CD14-positive monocyte (primary cell): Measurements from ENCODE around the gene UEVLD. TPM values are rescaled to one million over a fixed set of nuclear protein-coding genes. Genes with fewer than 3 reads are reported as not detected.

ENCODE experiments used
- DNase-seq, 3 donors: peaks; one replicate each; pipeline ENCODE4 v3.0.0-alpha.2; 2011 to 2022
- H2AFZ ChIP-seq: 2 replicates; pipeline ENCODE4 v1.6.0; 2012; ENCODE audit warnings: mild to moderate bottlenecking, low read depth, low read length, inconsistent platforms; ENCODE audit not compliant: insufficient read depth, poor library complexity, severe bottlenecking
- H3K27ac ChIP-seq, 2 donors: 1 replicate in 1 of 2; 2 replicates in 1 of 2; pipeline ENCODE4 v1.5.1; 2012 to 2013; ENCODE audit warnings: low read length in 2 of 2, control low read depth in 1 of 2, inconsistent platforms in 1 of 2, low read depth in 1 of 2, mild to moderate bottlenecking in 1 of 2
- H3K27me3 ChIP-seq, 2 donors: one replicate each; pipeline versions ENCODE4 v1.6.0 to v1.6.1; 2011 to 2013; ENCODE audit warnings: low read length in 2 of 2; ENCODE audit not compliant: control insufficient read depth in 2 of 2, insufficient read depth in 2 of 2
- H3K36me3 ChIP-seq, 2 donors: replicated peaks in 1 of 2; 1 replicate in 1 of 2; 2 replicates in 1 of 2; pipeline versions ENCODE4 v1.5.1 to v1.6.1; 2012 to 2013; ENCODE audit warnings: low read length in 2 of 2, control low read depth in 1 of 2, inconsistent platforms in 1 of 2, mild to moderate bottlenecking in 1 of 2; ENCODE audit not compliant: insufficient read depth in 2 of 2, control insufficient read depth in 1 of 2
- H3K4me1 ChIP-seq, 2 donors: 1 replicate in 1 of 2; 2 replicates in 1 of 2; pipeline versions ENCODE4 v1.5.1 to v1.6.1; 2012 to 2013; ENCODE audit warnings: low read length in 2 of 2, control low read depth in 1 of 2, inconsistent platforms in 1 of 2, mild to moderate bottlenecking in 1 of 2, moderate library complexity in 1 of 2; ENCODE audit not compliant: insufficient read depth in 2 of 2, control insufficient read depth in 1 of 2
- H3K4me2 ChIP-seq: replicated peaks from 2 replicates; pipeline ENCODE3; 2012; ENCODE audit warnings: low read length, moderate library complexity, mild to moderate bottlenecking; ENCODE audit not compliant: poor library complexity, severe bottlenecking; ENCODE audit errors: extremely low read depth
- H3K4me3 ChIP-seq, 3 experiments: fragments of 200-600 bp in 1 of 3; sonication (generic) in 1 of 3; replicated peaks in 1 of 3; 1 replicate in 2 of 3; 2 replicates in 1 of 3; pipeline ENCODE4 v1.5.1; 2011 to 2013; ENCODE audit warnings: low read length in 3 of 3, mild to moderate bottlenecking in 3 of 3, control low read depth in 2 of 3, low read depth in 2 of 3, inconsistent platforms in 1 of 3, moderate library complexity in 1 of 3
- H3K79me2 ChIP-seq: 2 replicates; pipeline ENCODE4 v1.6.0; 2012; ENCODE audit warnings: mild to moderate bottlenecking, control low read depth, inconsistent platforms, low read length, moderate library complexity; ENCODE audit not compliant: insufficient read depth
- H3K9ac ChIP-seq: 2 replicates; pipeline ENCODE4 v1.6.0; 2017; ENCODE audit warnings: low read length, mild to moderate bottlenecking; ENCODE audit not compliant: insufficient read depth, poor library complexity, severe bottlenecking
- H3K9me3 ChIP-seq, 2 donors: replicated peaks in 1 of 2; 1 replicate in 1 of 2; 2 replicates in 1 of 2; pipeline versions ENCODE4 v1.5.1 to v1.6.1; 2012 to 2013; ENCODE audit warnings: low read length in 2 of 2, control low read depth in 1 of 2; ENCODE audit not compliant: control insufficient read depth in 1 of 2, insufficient read depth in 1 of 2
- H4K20me1 ChIP-seq: 2 replicates; pipeline ENCODE4 v1.6.0; 2012; ENCODE audit warnings: mild to moderate bottlenecking, low read length, control low read depth, moderate library complexity; ENCODE audit not compliant: insufficient read depth
- H3K27ac Mint-ChIP-seq, 7 donors: one replicate each; pipeline ENCODE4 v1.8.0; 2020; ENCODE audit warnings: mild to moderate bottlenecking in 7 of 7, mixed read lengths in 7 of 7, moderate library complexity in 6 of 7, inconsistent platforms in 2 of 7
- H3K27me3 Mint-ChIP-seq, 3 donors: one replicate each; pipeline ENCODE4 v1.8.0; 2021 to 2022; ENCODE audit warnings: low read depth in 3 of 3, mild to moderate bottlenecking in 3 of 3, mixed read lengths in 3 of 3, moderate library complexity in 3 of 3, inconsistent platforms in 1 of 3
- H3K36me3 Mint-ChIP-seq, 2 donors: one replicate each; pipeline ENCODE4 v1.8.0; 2020; ENCODE audit warnings: mixed read lengths in 2 of 2, inconsistent platforms in 1 of 2, mild to moderate bottlenecking in 1 of 2
- H3K4me1 Mint-ChIP-seq: one replicate; pipeline ENCODE4 v1.8.0; 2020; ENCODE audit warnings: mild to moderate bottlenecking, mixed read lengths
- H3K4me3 Mint-ChIP-seq, 2 donors: one replicate each; pipeline ENCODE4 v1.8.0; 2020; ENCODE audit warnings: mild to moderate bottlenecking in 2 of 2, mixed read lengths in 2 of 2, moderate library complexity in 1 of 2
- H3K9me3 Mint-ChIP-seq, 7 donors: one replicate each; pipeline ENCODE4 v1.8.0; 2020 to 2022; ENCODE audit warnings: mixed read lengths in 7 of 7, mild to moderate bottlenecking in 6 of 7, moderate library complexity in 6 of 7, inconsistent platforms in 2 of 7
- WGBS: methylation state at CpG from one replicate; pipeline ENCODE4 v1.1.5; 2013; ENCODE audit warnings: missing lambda C conversion rate; ENCODE audit not compliant: insufficient coverage; 5-methylcytosine and 5-hydroxymethylcytosine counted together
- intact Hi-C, 2 donors: fragments of 100-400 bp; cut with micrococcal nuclease; formaldehyde crosslinking; loops; one replicate each; pipeline versions ENCODE4 v1.15.0 to v1.15.1; 2023
- polyA plus RNA-seq, 3 donors: library from polyadenylated mRNA; depleted of rRNA in 1 of 3; unstranded in 2 of 3; stranded (reverse) in 1 of 3; fragments of 300-500 nt in 2 of 3; fragments of >200 nt in 1 of 3; fragmentation: Illumina TruSeq in 2 of 3; gene quantifications; 1 replicate in 2 of 3; 2 replicates in 1 of 3; pipeline ENCODE4 v1.2.3, GENCODE V29; 2012 to 2021
- TF ChIP-seq, protein P1 (sequence below): fragments of 200-600 bp; IDR thresholded peaks from one replicate; pipeline ENCODE4 v1.8.0; 2022; ENCODE audit warnings: antibody characterized with exemption, mild to moderate bottlenecking

UEVLD gene
- polyA plus RNA-seq, 3 donors: 8.0 to 15.5 (median 11.7) TPM

DNA sequence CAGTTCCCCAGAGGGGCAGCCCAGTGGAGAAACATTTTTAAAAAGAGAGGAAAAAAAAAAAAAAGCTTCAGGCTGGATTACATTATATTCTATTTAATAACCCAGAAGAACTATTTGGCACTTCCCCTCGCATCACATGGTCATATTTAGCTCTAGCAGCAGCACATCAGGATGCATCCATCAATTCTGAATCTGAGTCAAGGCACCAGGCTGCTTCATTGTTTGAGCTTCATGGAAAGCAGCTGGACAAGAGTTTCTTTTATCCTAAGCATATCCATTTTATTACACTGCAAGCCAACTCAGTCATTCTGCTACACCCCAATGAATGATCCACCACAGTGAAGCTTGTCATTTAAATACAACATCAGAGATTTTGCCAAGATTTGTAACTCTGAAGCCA lies 35.6 kb upstream of the UEVLD start:
- no peak overlapping the region for H3K4me3 Mint-ChIP-seq
- Histone ChIP-seq H3K4me1 (no peaks in the 10 kb centered on the region), H3K4me2 (no peak overlapping the region), H3K4me3 (no peak overlapping the region), H3K9ac (no peak overlapping the region), H3K9me3 (no peaks in the 10 kb centered on the region), H4K20me1 (peaks cover 93% of the 10 kb centered on the region), H3K36me3 (no peaks in the 10 kb centered on the region), H3K27ac (no peak overlapping the region), H3K79me2 (peaks cover 98% of the 10 kb centered on the region), H2AFZ (no peak overlapping the region), H3K27me3 (no peaks in the 10 kb centered on the region)
- H3K27me3 Mint-ChIP-seq: peaks cover 0 to 2% (median 0%) of the 10 kb centered on the region in 3 donors
- H3K4me1 Mint-ChIP-seq: peaks cover 9% of the 10 kb centered on the region
- no peak for DNase-seq
- intact Hi-C loops: no loop called here
- H3K27ac Mint-ChIP-seq: no peak overlapping the region
- H3K9me3 Mint-ChIP-seq: no peaks in the 10 kb centered on the region
- peaks cover 5 to 18% of the 10 kb centered on the region in 2 donors for H3K36me3 Mint-ChIP-seq
- 100% methylated on average over 1 of the region's 1 CpG for WGBS
- TF ChIP-seq, protein P1, sequence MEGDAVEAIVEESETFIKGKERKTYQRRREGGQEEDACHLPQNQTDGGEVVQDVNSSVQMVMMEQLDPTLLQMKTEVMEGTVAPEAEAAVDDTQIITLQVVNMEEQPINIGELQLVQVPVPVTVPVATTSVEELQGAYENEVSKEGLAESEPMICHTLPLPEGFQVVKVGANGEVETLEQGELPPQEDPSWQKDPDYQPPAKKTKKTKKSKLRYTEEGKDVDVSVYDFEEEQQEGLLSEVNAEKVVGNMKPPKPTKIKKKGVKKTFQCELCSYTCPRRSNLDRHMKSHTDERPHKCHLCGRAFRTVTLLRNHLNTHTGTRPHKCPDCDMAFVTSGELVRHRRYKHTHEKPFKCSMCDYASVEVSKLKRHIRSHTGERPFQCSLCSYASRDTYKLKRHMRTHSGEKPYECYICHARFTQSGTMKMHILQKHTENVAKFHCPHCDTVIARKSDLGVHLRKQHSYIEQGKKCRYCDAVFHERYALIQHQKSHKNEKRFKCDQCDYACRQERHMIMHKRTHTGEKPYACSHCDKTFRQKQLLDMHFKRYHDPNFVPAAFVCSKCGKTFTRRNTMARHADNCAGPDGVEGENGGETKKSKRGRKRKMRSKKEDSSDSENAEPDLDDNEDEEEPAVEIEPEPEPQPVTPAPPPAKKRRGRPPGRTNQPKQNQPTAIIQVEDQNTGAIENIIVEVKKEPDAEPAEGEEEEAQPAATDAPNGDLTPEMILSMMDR: no peak

DNA sequence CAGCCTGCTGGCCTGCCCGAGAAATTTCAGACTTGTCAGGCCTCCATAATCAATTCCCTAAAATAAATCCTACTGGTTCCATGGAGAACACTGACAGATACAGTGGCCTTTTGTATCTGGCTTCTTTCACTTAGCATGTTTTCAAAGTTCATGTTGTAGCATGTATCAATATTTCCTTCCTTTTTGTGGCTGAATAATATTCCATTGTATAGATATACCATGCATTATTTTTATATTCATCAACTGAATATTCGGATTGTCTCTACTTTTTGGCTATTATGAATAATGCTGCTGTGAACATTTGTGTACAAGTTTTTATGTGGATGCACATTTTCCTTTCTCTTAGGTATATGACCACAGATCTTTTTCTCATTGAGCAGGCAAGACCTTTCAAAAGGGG lies 35.2 kb upstream of the UEVLD start:
- no peak overlapping the region for H3K27ac ChIP-seq
- H3K9me3 ChIP-seq: no peaks in the 10 kb centered on the region
- no peak overlapping the region for H3K4me3 ChIP-seq
- peaks cover 0 to 2% (median 0%) of the 10 kb centered on the region in 3 donors for H3K27me3 Mint-ChIP-seq
- peaks cover 98% of the 10 kb centered on the region for H3K79me2 ChIP-seq
- H3K4me2 ChIP-seq: no peak overlapping the region
- no peaks in the 10 kb centered on the region for H3K9me3 Mint-ChIP-seq
- TF ChIP-seq, protein P1: no peak
- no peak for DNase-seq
- H3K36me3 ChIP-seq: no peaks in the 10 kb centered on the region
- no CpG with 5 or more reads among the region's 2 CpGs for WGBS
- H3K9ac ChIP-seq: no peak overlapping the region
- H3K36me3 Mint-ChIP-seq: peaks cover 5 to 18% of the 10 kb centered on the region in 2 donors
- peaks cover 93% of the 10 kb centered on the region for H4K20me1 ChIP-seq
- no peak overlapping the region for H2AFZ ChIP-seq
- no peak overlapping the region for H3K27ac Mint-ChIP-seq
- no peak overlapping the region for H3K4me3 Mint-ChIP-seq
- intact Hi-C loops: no loop called here
- peaks cover 13% of the 10 kb centered on the region for H3K4me1 Mint-ChIP-seq
- no peaks in the 10 kb centered on the region for H3K27me3 ChIP-seq
- peaks cover 0 to under 1% of the 10 kb centered on the region in 2 donors for H3K4me1 ChIP-seq
